Lung (tissue), 12 donors: Measurements from ENCODE around the gene CCDC174. TPM values are rescaled to one million over a fixed set of nuclear protein-coding genes. Genes with fewer than 3 reads are reported as not detected.

Experiments
- ATAC-seq: fragments of 200-7000 bp; cut with Tn5 transposase; one replicate; pipeline ENCODE4 v1.9.1; 2020; ENCODE audit warnings: moderate number of reproducible peaks; ENCODE audit not compliant: insufficient read depth, low FRiP score
- DNase-seq, 3 donors: peaks; one replicate each; pipeline ENCODE4 v3.0.0-alpha.2; 2013 to 2017
- H3K27ac ChIP-seq, 2 donors: one replicate each; pipeline ENCODE4 v1.5.1; 2013; ENCODE audit warnings: mild to moderate bottlenecking in 2 of 2, moderate library complexity in 2 of 2, control low read depth in 1 of 2, inconsistent platforms in 1 of 2, low read depth in 1 of 2, low read length in 1 of 2
- H3K27me3 ChIP-seq, 3 donors: one replicate each; pipeline ENCODE4 v1.5.1; 2013; ENCODE audit warnings: low read length in 2 of 3; ENCODE audit not compliant: control insufficient read depth in 3 of 3, insufficient read depth in 3 of 3
- H3K36me3 ChIP-seq, 4 donors: one replicate each; pipeline ENCODE4 v1.5.1; 2013; ENCODE audit warnings: low read length in 4 of 4, mild to moderate bottlenecking in 1 of 4, moderate library complexity in 1 of 4; ENCODE audit not compliant: control insufficient read depth in 4 of 4, insufficient read depth in 4 of 4
- H3K4me1 ChIP-seq, 5 donors: one replicate each; pipeline ENCODE4 v1.5.1; 2013; ENCODE audit warnings: low read length in 5 of 5, mild to moderate bottlenecking in 2 of 5, moderate library complexity in 1 of 5; ENCODE audit not compliant: control insufficient read depth in 5 of 5, insufficient read depth in 5 of 5
- H3K4me3 ChIP-seq: one replicate; pipeline ENCODE4 v1.5.1; 2013; ENCODE audit warnings: mild to moderate bottlenecking, control low read depth, moderate library complexity
- H3K9ac ChIP-seq, 2 donors: one replicate each; pipeline ENCODE4 v1.5.1; 2013; ENCODE audit warnings: low read length in 2 of 2, control low read depth in 1 of 2; ENCODE audit not compliant: insufficient read depth in 1 of 2
- H3K9me3 ChIP-seq, 4 donors: one replicate each; pipeline ENCODE4 v1.5.1; 2013; ENCODE audit warnings: low read length in 3 of 4, mild to moderate bottlenecking in 1 of 4, moderate library complexity in 1 of 4; ENCODE audit not compliant: control insufficient read depth in 4 of 4, insufficient read depth in 3 of 4
- CTCF ChIP-seq: IDR thresholded peaks from 2 replicates; pipeline ENCODE4 v1.5.1; 2012; ENCODE audit warnings: mild to moderate bottlenecking; ENCODE audit errors: control extremely low read depth, extremely low read depth
- WGBS, 2 donors: extraction: QIAGEN DNeasy Blood & Tissue Kit; methylation state at CpG; one replicate each; pipeline ENCODE4 v1.1.7; 2013; 5-methylcytosine and 5-hydroxymethylcytosine counted together
- polyA plus RNA-seq, 2 donors: library from polyadenylated mRNA; stranded (reverse); fragments of 200-250 nt; gene quantifications; one replicate each; pipeline ENCODE4 v1.2.1, GENCODE V29; 2013
- total RNA-seq, 2 donors: library from RNA; depleted of rRNA in 1 of 2; stranded (reverse); fragments of >200 nt in 1 of 2; gene quantifications; one replicate each; pipeline ENCODE4 v1.2.1, GENCODE V29; 2014 to 2021
- donor health status: control.
- donor health status: control.
- donor health status: Bipolar disorder and iron deficiency.
- donor health status: healthy.
- donor health status: DM: yes; HTN: yes; CAD: no.

The CCDC174 gene
- total and polyA plus RNA-seq, 4 donors, result 11.7 to 25.0 (median 19.7) TPM

- DNase-seq (no peak), ATAC-seq (no peak)
- 73 to 74% methylated on average over 5 of the region's 5 CpGs for WGBS, 2 donors
- Histone ChIP-seq H3K27ac (no peak overlapping the region), H3K36me3 (no peaks in the 10 kb centered on the region), H3K9ac (no peak overlapping the region), H3K4me3 (no peak overlapping the region), H3K27me3 (peaks cover 0 to 33% (median 26%) of the 10 kb centered on the region in 3 donors), H3K9me3 (peaks cover 0 to 4% (median 0%) of the 10 kb centered on the region in 4 donors), H3K4me1 (peaks cover 0 to 15% (median 0%) of the 10 kb centered on the region in 5 donors)
- TF ChIP-seq CTCF, result no peak
Measured at GRCh38 chr3:14605067-14605466, 46.5 kb upstream of the CCDC174 start.

- Histone ChIP-seq H3K4me1 (peaks cover 0 to 15% (median 0%) of the 10 kb centered on the region in 5 donors), H3K27ac (no peak overlapping the region), H3K9ac (no peak overlapping the region), H3K4me3 (no peak overlapping the region), H3K27me3 (peaks cover 0 to 28% (median 22%) of the 10 kb centered on the region in 3 donors), H3K36me3 (no peaks in the 10 kb centered on the region), H3K9me3 (peaks cover 0 to 4% (median 0%) of the 10 kb centered on the region in 4 donors)
- WGBS, 2 donors, result 59 to 73% methylated on average over 8 of the region's 8 CpGs
- no peak for ATAC-seq
- no peak for DNase-seq
- TF ChIP-seq CTCF, result no peak
Measured at GRCh38 chr3:14605744-14606143, 45.8 kb upstream of the CCDC174 start.

- Histone ChIP-seq H3K36me3 (no peaks in the 10 kb centered on the region), H3K4me1 (peaks cover 0 to 15% (median 0%) of the 10 kb centered on the region in 5 donors), H3K4me3 (no peak overlapping the region), H3K27ac (no peak overlapping the region), H3K27me3 (peaks cover 0 to 18% (median 11%) of the 10 kb centered on the region in 3 donors), H3K9me3 (peaks cover 0 to 4% (median 0%) of the 10 kb centered on the region in 4 donors), H3K9ac (no peak overlapping the region)
- DNase-seq, result no peak
- ATAC-seq, result no peak
- TF ChIP-seq CTCF, result no peak
- WGBS, 2 donors, result 51 to 65% methylated on average over 7 of the region's 7 CpGs
Measured at GRCh38 chr3:14606669-14607339, 44.8 kb upstream of the CCDC174 start.
